NB4 (cell line): Measurements from ENCODE around the gene ITSN1.
"Not testable (repeated sequence)": the region's sequence is repeated elsewhere in the genome, so short reads cannot be mapped to it uniquely, and the experiment has no call there.

Experiments used
- DNase-seq: peaks from one replicate; pipeline ENCODE4 v3.0.0; 2010; ENCODE audit warnings: low read depth
- H3K4me3 ChIP-seq: one replicate; pipeline ENCODE4 v1.5.1; 2011; ENCODE audit warnings: mild to moderate bottlenecking, low read depth, low read length, moderate library complexity
- CTCF ChIP-seq: IDR thresholded peaks from one replicate; pipeline ENCODE4 v1.5.1; 2012; ENCODE audit warnings: low read depth, low read length
- MAX ChIP-seq: IDR thresholded peaks from 2 replicates; pipeline ENCODE4 v1.6.1; 2011; ENCODE audit warnings: low read depth, low read length
- MYC ChIP-seq: IDR thresholded peaks from 2 replicates; pipeline ENCODE4 v1.6.1; 2011; ENCODE audit warnings: low read depth, low read length
- POLR2A ChIP-seq: IDR thresholded peaks from 2 replicates; pipeline ENCODE4 v1.6.1; 2011; ENCODE audit warnings: mild to moderate bottlenecking; ENCODE audit not compliant: insufficient read length; ENCODE audit errors: extremely low read depth

ITSN1 gene

GRCh38 chr21:33708874-33709273 is 66.6 kb downstream of the ITSN1 start:
- no peak overlapping the region for H3K4me3 ChIP-seq
- no peak for TF ChIP-seq MYC
- DNase-seq: no peak

- no peak for DNase-seq
- TF ChIP-seq POLR2A: no peak
- no peak for TF ChIP-seq MYC
- TF ChIP-seq MAX: no peak
- no peak for TF ChIP-seq CTCF
- no peak overlapping the region for H3K4me3 ChIP-seq
These were observed 69.9 kb downstream of the ITSN1 start for GRCh38 chr21:33712022-33712803.

- no peak for DNase-seq
- TF ChIP-seq CTCF: no peak
- TF ChIP-seq POLR2A: no peak
- TF ChIP-seq MYC: no peak
- TF ChIP-seq MAX: no peak
- H3K4me3 ChIP-seq: no peak overlapping the region
These were observed 78.8 kb downstream of the ITSN1 start for GRCh38 chr21:33721081-33721480.

GRCh38 chr21:33729139-33729538 is 86.8 kb downstream of the ITSN1 start:
- H3K4me3 ChIP-seq, DNase-seq: not testable (repeated sequence)

DNA sequence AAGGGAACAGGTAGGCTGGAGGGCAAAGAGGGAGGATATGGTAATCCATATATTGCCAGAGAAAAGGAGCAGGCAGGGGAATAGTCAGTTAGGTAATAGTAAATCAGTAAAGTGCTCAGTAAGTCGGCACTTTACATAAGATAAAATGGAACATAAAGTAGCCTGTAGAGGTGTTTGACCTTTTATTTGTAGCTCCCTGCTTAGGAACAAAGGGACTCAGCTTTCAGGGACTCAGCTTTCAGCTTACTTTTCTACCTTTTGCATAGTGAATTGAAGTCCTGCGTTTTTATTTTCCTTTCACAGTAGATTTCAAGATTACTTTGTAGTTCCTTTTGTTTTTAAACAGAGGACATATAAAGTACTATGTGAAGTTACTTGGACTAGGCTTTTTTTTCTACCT is 87.3 kb downstream of the ITSN1 start:
- DNase-seq: no peak
- TF ChIP-seq CTCF: no peak
- no peak for TF ChIP-seq MAX
- TF ChIP-seq POLR2A: no peak
- no peak for TF ChIP-seq MYC

DNA sequence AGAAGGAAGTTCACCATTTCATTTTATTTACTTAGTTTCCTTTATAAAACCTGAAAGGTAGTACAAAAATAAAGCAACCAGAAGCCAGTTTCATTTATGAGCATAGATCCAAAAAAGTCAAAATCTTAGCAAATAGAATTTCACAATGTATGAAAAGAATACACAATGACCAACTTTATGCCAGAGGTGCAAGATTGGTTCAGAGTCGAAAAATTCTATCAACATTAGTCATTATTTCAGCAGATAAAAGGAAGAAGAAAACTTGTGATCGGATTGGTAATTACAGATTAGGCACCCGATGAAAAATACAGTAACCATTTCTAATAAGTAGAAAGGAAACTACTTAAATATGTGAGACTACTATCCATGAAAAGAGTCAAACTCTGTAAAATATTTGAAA is 89.1 kb downstream of the ITSN1 start:
- no peak for DNase-seq

More for the DNA sequence above, 87.3 kb downstream of the ITSN1 start:
- no peak overlapping the region for H3K4me3 ChIP-seq

More for the DNA sequence above, 89.1 kb downstream of the ITSN1 start:
- H3K4me3 ChIP-seq: no peak overlapping the region
- TF ChIP-seq MYC (no peak), MAX (no peak), POLR2A (no peak), CTCF (no peak)
